ENCODE results near the gene MYO7A. TPM values are rescaled to one million over a fixed set of nuclear protein-coding genes. Genes with fewer than 3 reads are reported as not detected.
A peak's percentile ranks its signal among the peaks of the same experiment; 100 is the strongest.

The MYO7A gene
- total RNA-seq, 1 donor from 2014 or later, result 0.97 TPM

DNA sequence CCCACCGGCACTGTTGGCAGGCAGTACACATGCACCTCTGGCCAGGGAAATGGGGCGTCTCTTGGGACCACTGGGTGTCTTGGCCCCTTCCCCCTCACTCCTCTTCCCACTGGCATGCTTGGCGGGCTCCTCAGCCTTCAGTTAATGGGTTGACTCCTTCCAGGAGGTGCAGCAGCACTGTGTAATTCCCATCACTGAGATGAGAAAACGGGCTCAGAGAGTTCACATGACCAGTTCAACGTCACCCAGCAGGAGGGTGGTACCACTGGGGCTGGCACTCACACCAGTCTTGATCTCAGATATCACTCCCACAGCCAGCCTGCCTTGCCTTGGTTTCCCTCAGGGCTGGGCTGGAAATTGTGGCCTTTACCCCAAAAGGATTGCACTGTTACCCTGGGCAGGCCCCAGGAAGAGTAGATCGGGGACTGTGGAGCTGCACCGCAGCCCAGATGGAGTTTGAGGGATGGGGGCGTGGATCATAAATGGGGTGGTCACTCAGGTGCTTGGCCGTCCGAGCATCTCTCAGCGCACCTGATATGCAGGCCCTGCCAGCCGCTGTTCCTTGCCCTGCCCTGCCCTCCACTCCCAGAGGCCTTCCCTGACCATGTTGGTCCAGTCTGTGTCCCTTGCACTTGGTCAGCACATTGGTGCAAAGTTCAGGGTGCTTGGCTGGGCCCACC lies 44.3 kb upstream of the MYO7A start:
- H3K27ac Mint-ChIP-seq, result peak overlapping the region; percentile 83

DNA sequence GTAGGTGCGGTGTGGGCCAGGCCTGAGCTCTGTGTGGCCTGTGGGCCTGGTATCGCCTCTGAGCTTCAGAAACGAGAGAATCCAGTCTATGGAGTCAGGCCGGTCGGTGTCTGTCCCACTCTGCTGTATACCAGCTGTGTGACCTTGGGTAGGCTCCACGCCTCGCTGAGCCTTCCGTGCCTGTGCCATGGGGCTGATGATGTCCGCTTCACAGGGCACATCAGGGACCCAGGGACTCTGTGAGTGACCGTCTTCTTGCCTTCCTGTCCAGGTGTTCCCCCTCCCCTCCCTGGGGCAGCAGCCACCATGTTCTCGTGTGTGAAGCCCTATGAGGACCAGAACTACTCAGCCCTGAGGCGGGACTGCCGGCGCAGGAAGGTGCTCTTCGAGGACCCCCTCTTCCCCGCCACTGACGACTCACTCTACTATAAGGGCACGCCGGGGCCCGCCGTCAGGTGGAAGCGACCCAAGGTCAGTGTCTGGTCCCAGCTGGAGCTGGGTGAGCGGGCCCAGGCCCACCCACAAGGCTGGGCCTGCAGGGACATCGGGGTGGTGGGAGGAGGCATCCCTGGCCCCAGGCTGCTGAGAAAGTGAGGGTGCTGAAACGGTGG lies 43.4 kb upstream of the MYO7A start:
- no peaks in the 10 kb centered on the region for H4K20me1 ChIP-seq (ENCODE audit: low read depth)
- no peak overlapping the region for H3K27ac ChIP-seq
- no peak overlapping the region for H3K4me3 ChIP-seq
- H3F3A ChIP-seq (ENCODE audit: low read depth), result no peaks in the 10 kb centered on the region
- H3K79me2 ChIP-seq (ENCODE audit: low read depth), result no peaks in the 10 kb centered on the region
- H3K27me3 Mint-ChIP-seq (ENCODE audit: insufficient read depth, low read depth), result peaks cover 3% of the 10 kb centered on the region
- no peak overlapping the region for H3K4me2 ChIP-seq
- H3K4me3 Mint-ChIP-seq, result no peak overlapping the region
- no peak overlapping the region for H3K9ac ChIP-seq
- H3K36me3 Mint-ChIP-seq, result no peaks in the 10 kb centered on the region
- H3K36me3 ChIP-seq, result no peaks in the 10 kb centered on the region
- no peaks in the 10 kb centered on the region for H3K27me3 ChIP-seq
- no peak for DNase-seq (ENCODE audit: low spot score)
- TF ChIP-seq EZH2phosphoT487 (IDR thresholded peaks at IDR 0.05) (no peak), EZH2 (IDR thresholded peaks at IDR 0.05) (no peak)
- TF ChIP-seq, protein P1, sequence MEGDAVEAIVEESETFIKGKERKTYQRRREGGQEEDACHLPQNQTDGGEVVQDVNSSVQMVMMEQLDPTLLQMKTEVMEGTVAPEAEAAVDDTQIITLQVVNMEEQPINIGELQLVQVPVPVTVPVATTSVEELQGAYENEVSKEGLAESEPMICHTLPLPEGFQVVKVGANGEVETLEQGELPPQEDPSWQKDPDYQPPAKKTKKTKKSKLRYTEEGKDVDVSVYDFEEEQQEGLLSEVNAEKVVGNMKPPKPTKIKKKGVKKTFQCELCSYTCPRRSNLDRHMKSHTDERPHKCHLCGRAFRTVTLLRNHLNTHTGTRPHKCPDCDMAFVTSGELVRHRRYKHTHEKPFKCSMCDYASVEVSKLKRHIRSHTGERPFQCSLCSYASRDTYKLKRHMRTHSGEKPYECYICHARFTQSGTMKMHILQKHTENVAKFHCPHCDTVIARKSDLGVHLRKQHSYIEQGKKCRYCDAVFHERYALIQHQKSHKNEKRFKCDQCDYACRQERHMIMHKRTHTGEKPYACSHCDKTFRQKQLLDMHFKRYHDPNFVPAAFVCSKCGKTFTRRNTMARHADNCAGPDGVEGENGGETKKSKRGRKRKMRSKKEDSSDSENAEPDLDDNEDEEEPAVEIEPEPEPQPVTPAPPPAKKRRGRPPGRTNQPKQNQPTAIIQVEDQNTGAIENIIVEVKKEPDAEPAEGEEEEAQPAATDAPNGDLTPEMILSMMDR (IDR thresholded peaks at IDR 0.05), result no peak
- H3K4me1 Mint-ChIP-seq, result peaks cover 8% of the 10 kb centered on the region
- H2AFZ ChIP-seq (replicated peaks), result no peak overlapping the region
- no peaks in the 10 kb centered on the region for H3K9me3 Mint-ChIP-seq
- H3K27ac Mint-ChIP-seq, result peak overlapping the region; percentile 83
- no peaks in the 10 kb centered on the region for H3K4me1 ChIP-seq
- H3K9me3 ChIP-seq (ENCODE audit: low read depth), result no peaks in the 10 kb centered on the region

More for the DNA sequence above, 44.3 kb upstream of the MYO7A start:
- Histone ChIP-seq H3K27ac (no peak overlapping the region), H2AFZ (replicated peaks) (no peak overlapping the region), H3K4me2 (no peak overlapping the region), H3K9me3 (ENCODE audit: low read depth) (no peaks in the 10 kb centered on the region), H3K79me2 (ENCODE audit: low read depth) (no peaks in the 10 kb centered on the region), H4K20me1 (ENCODE audit: low read depth) (no peaks in the 10 kb centered on the region), H3F3A (ENCODE audit: low read depth) (no peaks in the 10 kb centered on the region), H3K36me3 (no peaks in the 10 kb centered on the region), H3K27me3 (no peaks in the 10 kb centered on the region), H3K9ac (no peak overlapping the region), H3K4me1 (no peaks in the 10 kb centered on the region), H3K4me3 (no peak overlapping the region)
- TF ChIP-seq, protein P1 (IDR thresholded peaks at IDR 0.05), result no peak
- TF ChIP-seq EZH2 (IDR thresholded peaks at IDR 0.05), result no peak
- TF ChIP-seq EZH2phosphoT487 (IDR thresholded peaks at IDR 0.05), result no peak
- H3K4me1 Mint-ChIP-seq, result peaks cover 8% of the 10 kb centered on the region
- no peaks in the 10 kb centered on the region for H3K36me3 Mint-ChIP-seq
- H3K4me3 Mint-ChIP-seq, result no peak overlapping the region
- no peak for DNase-seq (ENCODE audit: low spot score)
- peaks cover 3% of the 10 kb centered on the region for H3K27me3 Mint-ChIP-seq (ENCODE audit: insufficient read depth, low read depth)
- H3K9me3 Mint-ChIP-seq, result peaks cover 4% of the 10 kb centered on the region

DNA sequence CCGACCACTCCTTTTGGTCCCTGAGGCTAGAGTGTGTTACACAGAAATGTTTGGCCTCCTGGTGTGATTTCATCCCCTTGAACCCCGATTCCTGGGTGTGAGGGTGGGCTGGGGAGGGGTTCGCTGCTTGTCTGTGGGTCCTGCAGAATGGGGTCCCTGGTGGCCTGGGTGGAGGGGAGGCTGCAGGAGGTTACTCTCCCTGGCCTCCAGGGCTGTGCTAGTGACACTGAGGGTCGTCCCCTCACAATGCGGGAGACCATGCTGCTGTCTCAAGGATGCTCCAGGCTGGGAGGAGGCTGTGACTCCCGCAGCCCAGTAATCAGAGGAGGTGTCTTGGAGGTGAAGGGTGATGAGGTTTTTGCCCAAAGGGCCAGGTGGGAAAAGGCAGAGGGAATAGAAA lies 42.4 kb upstream of the MYO7A start:
- no peak for TF ChIP-seq EZH2phosphoT487 (IDR thresholded peaks at IDR 0.05)
- TF ChIP-seq EZH2 (IDR thresholded peaks at IDR 0.05), result no peak
- TF ChIP-seq, protein P1 (IDR thresholded peaks at IDR 0.05), result no peak
- H3K9ac ChIP-seq, result no peak overlapping the region
- H3K9me3 ChIP-seq (ENCODE audit: low read depth), result no peaks in the 10 kb centered on the region
- H3K27ac ChIP-seq, result no peak overlapping the region
- H3K4me1 ChIP-seq, result no peaks in the 10 kb centered on the region
- no peaks in the 10 kb centered on the region for H3K36me3 Mint-ChIP-seq
- no peak overlapping the region for H3K4me2 ChIP-seq
- no peaks in the 10 kb centered on the region for H4K20me1 ChIP-seq (ENCODE audit: low read depth)
- H3K27me3 ChIP-seq, result no peaks in the 10 kb centered on the region
- H3K4me3 Mint-ChIP-seq, result no peak overlapping the region
- no peak overlapping the region for H3K4me3 ChIP-seq
- no peaks in the 10 kb centered on the region for H3K79me2 ChIP-seq (ENCODE audit: low read depth)
- no peak overlapping the region for H2AFZ ChIP-seq (replicated peaks)
- no peaks in the 10 kb centered on the region for H3F3A ChIP-seq (ENCODE audit: low read depth)
- no peak for DNase-seq (ENCODE audit: low spot score)
- peaks cover 3% of the 10 kb centered on the region for H3K27me3 Mint-ChIP-seq (ENCODE audit: insufficient read depth, low read depth)
- no peak overlapping the region for H3K27ac Mint-ChIP-seq
- H3K36me3 ChIP-seq, result no peaks in the 10 kb centered on the region
- no peaks in the 10 kb centered on the region for H3K9me3 Mint-ChIP-seq
- H3K4me1 Mint-ChIP-seq, result peaks cover 8% of the 10 kb centered on the region
